ENCODE data around the gene MYL5.

- no peak for TF ChIP-seq EP300 (IDR thresholded peaks at IDR 0.05)
- TF ChIP-seq POLR2A (IDR thresholded peaks at IDR 0.05; ENCODE audit: low read length), result no peak
Measured at GRCh38 chr4:685679-686412, 11.5 kb downstream of the MYL5 start.
